HepG2 (cell line): Measurements from ENCODE around the gene SERTAD1. TPM values are rescaled to one million over a fixed set of nuclear protein-coding genes. Genes with fewer than 3 reads are reported as not detected.

ENCODE experiments used
- ATAC-seq: fragments of 200-7000 bp; cut with Tn5 transposase; 3 replicates; pipeline ENCODE4 v1.9.1; 2020; ENCODE audit warnings: mild to moderate bottlenecking, moderate library complexity
- BruUV-seq: library from RNA; stranded (reverse); fragments of 400-500 nt; replicated peaks from 2 replicates; lab custom pipeline; 2021; lab: Mats Ljungman, UMichigan
- CTCF ChIA-PET: fragments of 300-600 bp; formaldehyde crosslinking; extraction: SDS; loops from one replicate; lab custom pipeline; 2021; ENCODE audit warnings: low total read pairs, inconsistent platforms, low intra/inter-chr PET ratio; lab: Yijun Ruan, JAX
- POLR2A ChIA-PET: fragments of 350-600 bp; sonication (Branson Sonifier 250); formaldehyde crosslinking; loops from one replicate; lab custom pipeline; 2020; ENCODE audit warnings: antibody characterized with exemption, inconsistent platforms; lab: Yijun Ruan, JAX
- DNase-seq: peaks from one replicate; pipeline ENCODE4 v3.0.0-alpha.2; 2015; ENCODE audit warnings: low spot score
- FAIRE-seq: peaks from 3 replicates; lab custom pipeline; 2011; peaks lifted over from hg19 to GRCh38; lab: Jason Lieb, UNC
- H2AFZ ChIP-seq: one replicate; pipeline ENCODE4 v1.6.1; 2011; ENCODE audit warnings: low read length, inconsistent platforms
- H3K27ac ChIP-seq: fragments of 300-600 bp; 3 replicates; pipeline ENCODE4 v1.8.0; 2011; ENCODE audit warnings: mixed run types, mild to moderate bottlenecking, mixed read lengths, low read length, inconsistent platforms; ENCODE audit not compliant: insufficient read depth; ENCODE audit errors: extremely low read length
- H3K27me3 ChIP-seq, 2 experiments: fragments of 200-600 bp in 1 of 2; 2 replicates in 1 of 2; 3 replicates in 1 of 2; pipeline versions ENCODE4 v1.6.0 to v1.8.0; 2011; ENCODE audit warnings: low read length in 2 of 2, mild to moderate bottlenecking in 2 of 2, moderate library complexity in 2 of 2, inconsistent platforms in 1 of 2; ENCODE audit not compliant: insufficient read depth in 2 of 2, control insufficient read depth in 1 of 2
- H3K36me3 ChIP-seq, 2 experiments: fragments of 200-600 bp in 1 of 2; replicated peaks in 1 of 2; 2 replicates in 1 of 2; 3 replicates in 1 of 2; pipeline versions ENCODE4 v1.5.1 to v1.8.0; 2011; ENCODE audit warnings: low read length in 2 of 2, inconsistent platforms in 1 of 2; ENCODE audit not compliant: insufficient read depth in 2 of 2, control insufficient read depth in 1 of 2
- H3K4me1 ChIP-seq: 2 replicates; pipeline ENCODE4 v1.5.1; 2012; ENCODE audit warnings: low read length, inconsistent platforms; ENCODE audit not compliant: insufficient read depth
- H3K4me2 ChIP-seq: 2 replicates; pipeline ENCODE4 v1.6.0; 2011; ENCODE audit warnings: low read depth, low read length, inconsistent platforms
- H3K4me3 ChIP-seq, 3 experiments: fragments of 200-600 bp in 1 of 3; sonication (generic), shearing (Covaris generic) in 1 of 3; replicated peaks in 1 of 3; 2 replicates each; pipeline ENCODE4 v1.5.1; 2011 to 2016; ENCODE audit warnings: low read length in 3 of 3, inconsistent platforms in 2 of 3, low read depth in 2 of 3, mild to moderate bottlenecking in 2 of 3, control low read depth in 1 of 3, mixed read lengths in 1 of 3; ENCODE audit not compliant: insufficient read depth in 1 of 3
- H3K79me2 ChIP-seq: one replicate; pipeline ENCODE4 v1.6.1; 2011; ENCODE audit warnings: low read length, inconsistent platforms; ENCODE audit not compliant: insufficient read depth
- H3K9ac ChIP-seq: 2 replicates; pipeline ENCODE4 v1.6.0; 2011; ENCODE audit warnings: mild to moderate bottlenecking, low read depth, low read length, inconsistent platforms; ENCODE audit not compliant: insufficient read depth
- H3K9me3 ChIP-seq: 2 replicates; pipeline ENCODE4 v1.5.1; 2012; ENCODE audit warnings: mild to moderate bottlenecking, low read length
- H4K20me1 ChIP-seq: 2 replicates; pipeline ENCODE4 v1.6.0; 2011; ENCODE audit warnings: inconsistent platforms, mild to moderate bottlenecking, low read length, moderate library complexity; ENCODE audit not compliant: insufficient read depth
- ARID2 ChIP-seq: sonication (generic); formaldehyde crosslinking; IDR thresholded peaks from 2 replicates; pipeline ENCODE4 v1.8.1; 2022; ENCODE audit warnings: mild to moderate bottlenecking, missing genetic modification reagents, borderline replicate concordance
- DMAP1 ChIP-seq: IDR thresholded peaks from 2 replicates; pipeline ENCODE4 v1.6.1; 2016
- FOSL2 ChIP-seq: sonication (generic); formaldehyde crosslinking; IDR thresholded peaks from 2 replicates; pipeline ENCODE4 v1.4.0; 2020; ENCODE audit warnings: missing genetic modification reagents
- GFI1 ChIP-seq: sonication (generic); formaldehyde crosslinking; IDR thresholded peaks from 2 replicates; pipeline ENCODE4 v1.5.0; 2020; ENCODE audit warnings: missing genetic modification reagents, mild to moderate bottlenecking, borderline replicate concordance
- ZBTB7B ChIP-seq: sonication (generic); formaldehyde crosslinking; IDR thresholded peaks from 2 replicates; pipeline ENCODE4 v1.4.0; 2020; ENCODE audit warnings: missing genetic modification reagents
- ZNF629 ChIP-seq: sonication (generic); formaldehyde crosslinking; conservative IDR thresholded peaks from 2 replicates; pipeline ENCODE4 v1.5.0; 2020; ENCODE audit warnings: missing genetic modification reagents
- ZNF770 ChIP-seq: sonication (generic); formaldehyde crosslinking; IDR thresholded peaks from 2 replicates; pipeline ENCODE4 v1.5.0; 2020; ENCODE audit warnings: mild to moderate bottlenecking, missing genetic modification reagents
- WGBS: methylation state at CpG from one replicate; pipeline ENCODE4 v1.1.6; 2017; ENCODE audit warnings: low lambda C conversion rate; 5-methylcytosine and 5-hydroxymethylcytosine counted together
- in situ Hi-C: cut with HindIII; loops from 2 replicates; pipeline ENCODE4 v1.10.0; 2017; ENCODE audit warnings: low pct_unique_long_range_greater_than_20kb; ENCODE audit not compliant: extremely low pct_ligation_motif_present
- intact Hi-C: fragments of 100-400 bp; cut with micrococcal nuclease; formaldehyde crosslinking; loops from one replicate; pipeline ENCODE4 v1.10.0; 2022; ENCODE audit not compliant: unreplicated experiment
- polyA plus RNA-seq, 8 experiments: library from polyadenylated mRNA; depleted of rRNA in 3 of 8; stranded (reverse) in 7 of 8; unstranded in 1 of 8; fragments of >200 nt; fragmentation: Illumina TruSeq in 4 of 8; extraction: Trizol in 4 of 8; gene quantifications; 2 replicates each; pipeline versions ENCODE4 v1.2.1 to v1.2.3, GENCODE V29; 2011 to 2016; ENCODE audit warnings: low read depth in 4 of 8, missing spikeins in 1 of 8, mixed read lengths in 1 of 8; ENCODE audit not compliant: insufficient read depth in 1 of 8
- total RNA-seq, 5 experiments: library from RNA; depleted of rRNA; stranded (reverse); fragments of >200 nt; fragmentation: Illumina TruSeq; extraction: Trizol; gene quantifications; 2 replicates each; pipeline ENCODE4 v1.2.3, GENCODE V29; 2016; ENCODE audit warnings: low read depth in 1 of 5
- TF ChIP-seq, protein P1 (sequence below): IDR thresholded peaks from 2 replicates; pipeline ENCODE4 v1.6.1; 2016
- TF ChIP-seq, protein P2 (sequence below): sonication (generic); formaldehyde crosslinking; IDR thresholded peaks from 2 replicates; pipeline ENCODE4 v1.5.1; 2020; ENCODE audit warnings: mild to moderate bottlenecking, missing genetic modification reagents, moderate library complexity
- TF ChIP-seq, protein P3 (sequence below): sonication (generic); formaldehyde crosslinking; IDR thresholded peaks from 2 replicates; pipeline ENCODE4 v1.5.0; 2020; ENCODE audit warnings: mild to moderate bottlenecking, missing genetic modification reagents, moderate library complexity
- TF ChIP-seq, protein P4 (sequence below): sonication (generic); formaldehyde crosslinking; IDR thresholded peaks from 2 replicates; pipeline ENCODE4 v1.9.0; 2022; ENCODE audit warnings: missing genetic modification reagents, mild to moderate bottlenecking, borderline replicate concordance

SERTAD1 gene
- total and polyA plus RNA-seq, 2 of the 13 experiments (the other 11 are each of a cell fraction or from before 2014, with no cell fraction given) = 4.3 to 4.5 TPM

GRCh38 chr19:40407714-40408597, 17.8 kb downstream of the SERTAD1 start:
- ATAC-seq = no peak
- DNase-seq = no peak
- no peak for TF ChIP-seq ARID2
- 0 out of 2 replicates have a peak, but pooled peaks have one; percentile 19 for TF ChIP-seq FOSL2 (CRISPR knock-in tag)
- TF ChIP-seq ZNF770 (CRISPR knock-in tag) = peak; percentile 74
- TF ChIP-seq ZBTB7B (CRISPR knock-in tag) = no peak
- TF ChIP-seq, protein P1, sequence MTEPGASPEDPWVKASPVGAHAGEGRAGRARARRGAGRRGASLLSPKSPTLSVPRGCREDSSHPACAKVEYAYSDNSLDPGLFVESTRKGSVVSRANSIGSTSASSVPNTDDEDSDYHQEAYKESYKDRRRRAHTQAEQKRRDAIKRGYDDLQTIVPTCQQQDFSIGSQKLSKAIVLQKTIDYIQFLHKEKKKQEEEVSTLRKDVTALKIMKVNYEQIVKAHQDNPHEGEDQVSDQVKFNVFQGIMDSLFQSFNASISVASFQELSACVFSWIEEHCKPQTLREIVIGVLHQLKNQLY = no peak
- TF ChIP-seq, protein P2, sequence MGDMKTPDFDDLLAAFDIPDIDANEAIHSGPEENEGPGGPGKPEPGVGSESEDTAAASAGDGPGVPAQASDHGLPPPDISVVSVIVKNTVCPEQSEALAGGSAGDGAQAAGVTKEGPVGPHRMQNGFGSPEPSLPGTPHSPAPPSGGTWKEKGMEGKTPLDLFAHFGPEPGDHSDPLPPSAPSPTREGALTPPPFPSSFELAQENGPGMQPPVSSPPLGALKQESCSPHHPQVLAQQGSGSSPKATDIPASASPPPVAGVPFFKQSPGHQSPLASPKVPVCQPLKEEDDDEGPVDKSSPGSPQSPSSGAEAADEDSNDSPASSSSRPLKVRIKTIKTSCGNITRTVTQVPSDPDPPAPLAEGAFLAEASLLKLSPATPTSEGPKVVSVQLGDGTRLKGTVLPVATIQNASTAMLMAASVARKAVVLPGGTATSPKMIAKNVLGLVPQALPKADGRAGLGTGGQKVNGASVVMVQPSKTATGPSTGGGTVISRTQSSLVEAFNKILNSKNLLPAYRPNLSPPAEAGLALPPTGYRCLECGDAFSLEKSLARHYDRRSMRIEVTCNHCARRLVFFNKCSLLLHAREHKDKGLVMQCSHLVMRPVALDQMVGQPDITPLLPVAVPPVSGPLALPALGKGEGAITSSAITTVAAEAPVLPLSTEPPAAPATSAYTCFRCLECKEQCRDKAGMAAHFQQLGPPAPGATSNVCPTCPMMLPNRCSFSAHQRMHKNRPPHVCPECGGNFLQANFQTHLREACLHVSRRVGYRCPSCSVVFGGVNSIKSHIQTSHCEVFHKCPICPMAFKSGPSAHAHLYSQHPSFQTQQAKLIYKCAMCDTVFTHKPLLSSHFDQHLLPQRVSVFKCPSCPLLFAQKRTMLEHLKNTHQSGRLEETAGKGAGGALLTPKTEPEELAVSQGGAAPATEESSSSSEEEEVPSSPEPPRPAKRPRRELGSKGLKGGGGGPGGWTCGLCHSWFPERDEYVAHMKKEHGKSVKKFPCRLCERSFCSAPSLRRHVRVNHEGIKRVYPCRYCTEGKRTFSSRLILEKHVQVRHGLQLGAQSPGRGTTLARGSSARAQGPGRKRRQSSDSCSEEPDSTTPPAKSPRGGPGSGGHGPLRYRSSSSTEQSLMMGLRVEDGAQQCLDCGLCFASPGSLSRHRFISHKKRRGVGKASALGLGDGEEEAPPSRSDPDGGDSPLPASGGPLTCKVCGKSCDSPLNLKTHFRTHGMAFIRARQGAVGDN (CRISPR knock-in tag) = peak; percentile 18; the same call in 1 of the 2 replicates
- TF ChIP-seq DMAP1 (CRISPR knock-in tag) = no peak
- peak; percentile 47; the same call in 1 of the 2 replicates for TF ChIP-seq ZNF629 (CRISPR knock-in tag)
- TF ChIP-seq GFI1 (CRISPR knock-in tag) = no peak
- TF ChIP-seq, protein P3, sequence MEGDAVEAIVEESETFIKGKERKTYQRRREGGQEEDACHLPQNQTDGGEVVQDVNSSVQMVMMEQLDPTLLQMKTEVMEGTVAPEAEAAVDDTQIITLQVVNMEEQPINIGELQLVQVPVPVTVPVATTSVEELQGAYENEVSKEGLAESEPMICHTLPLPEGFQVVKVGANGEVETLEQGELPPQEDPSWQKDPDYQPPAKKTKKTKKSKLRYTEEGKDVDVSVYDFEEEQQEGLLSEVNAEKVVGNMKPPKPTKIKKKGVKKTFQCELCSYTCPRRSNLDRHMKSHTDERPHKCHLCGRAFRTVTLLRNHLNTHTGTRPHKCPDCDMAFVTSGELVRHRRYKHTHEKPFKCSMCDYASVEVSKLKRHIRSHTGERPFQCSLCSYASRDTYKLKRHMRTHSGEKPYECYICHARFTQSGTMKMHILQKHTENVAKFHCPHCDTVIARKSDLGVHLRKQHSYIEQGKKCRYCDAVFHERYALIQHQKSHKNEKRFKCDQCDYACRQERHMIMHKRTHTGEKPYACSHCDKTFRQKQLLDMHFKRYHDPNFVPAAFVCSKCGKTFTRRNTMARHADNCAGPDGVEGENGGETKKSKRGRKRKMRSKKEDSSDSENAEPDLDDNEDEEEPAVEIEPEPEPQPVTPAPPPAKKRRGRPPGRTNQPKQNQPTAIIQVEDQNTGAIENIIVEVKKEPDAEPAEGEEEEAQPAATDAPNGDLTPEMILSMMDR (CRISPR knock-in tag) = no peak
- TF ChIP-seq, protein P4, sequence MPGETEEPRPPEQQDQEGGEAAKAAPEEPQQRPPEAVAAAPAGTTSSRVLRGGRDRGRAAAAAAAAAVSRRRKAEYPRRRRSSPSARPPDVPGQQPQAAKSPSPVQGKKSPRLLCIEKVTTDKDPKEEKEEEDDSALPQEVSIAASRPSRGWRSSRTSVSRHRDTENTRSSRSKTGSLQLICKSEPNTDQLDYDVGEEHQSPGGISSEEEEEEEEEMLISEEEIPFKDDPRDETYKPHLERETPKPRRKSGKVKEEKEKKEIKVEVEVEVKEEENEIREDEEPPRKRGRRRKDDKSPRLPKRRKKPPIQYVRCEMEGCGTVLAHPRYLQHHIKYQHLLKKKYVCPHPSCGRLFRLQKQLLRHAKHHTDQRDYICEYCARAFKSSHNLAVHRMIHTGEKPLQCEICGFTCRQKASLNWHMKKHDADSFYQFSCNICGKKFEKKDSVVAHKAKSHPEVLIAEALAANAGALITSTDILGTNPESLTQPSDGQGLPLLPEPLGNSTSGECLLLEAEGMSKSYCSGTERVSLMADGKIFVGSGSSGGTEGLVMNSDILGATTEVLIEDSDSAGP (CRISPR knock-in tag) = peak; percentile 26; the same call in 1 of the 2 replicates
- Histone ChIP-seq H4K20me1 (no peaks in the 10 kb centered on the region), H3K36me3 (no peaks in the 10 kb centered on the region), H3K9ac (no peak overlapping the region), H3K9me3 (no peaks in the 10 kb centered on the region), H3K4me1 (peaks cover 41% of the 10 kb centered on the region), H2AFZ (no peak overlapping the region), H3K4me2 (peak overlapping the region; percentile 39; the same call in 1 of the 2 replicates), H3K27me3 (peaks cover 2 to 22% of the 10 kb centered on the region in 2 experiments; a peak in 3 of 5 replicates), H3K79me2 (no peaks in the 10 kb centered on the region), H3K4me3 (peak overlapping the region in 1 of 3 experiments; percentile 33; a peak in 1 of 6 replicates), H3K27ac (no peak overlapping the region)
- POLR2A ChIA-PET = interaction anchor here (1.4 to 1.7 kb wide), 2 partner anchors 13 to 18 kb away, joined by 3 read pairs; partner anchors contain the start of gene SERTAD1
- no TSS peak for BruUV-seq
- 30% methylated on average over 16 of the region's 22 CpGs for WGBS
- no peak for FAIRE-seq
- CTCF ChIA-PET = no interaction called here
- intact Hi-C loops (no loop called here), in situ Hi-C loops (no loop called here)
